Pancreas (tissue), 10 donors: ENCODE data around the gene PRELP. TPM values are rescaled to one million over a fixed set of nuclear protein-coding genes. Genes with fewer than 3 reads are reported as not detected.
A peak's percentile ranks its signal among the peaks of the same experiment; 100 is the strongest.
"Not testable (repeated sequence)": the region's sequence is repeated elsewhere in the genome, so short reads cannot be mapped to it uniquely, and the experiment has no call there.

Source experiments
- ATAC-seq, 4 donors: fragments of 200-7000 bp; cut with Tn5 transposase; one replicate each; pipeline versions ENCODE4 v1.8.0 to v1.9.1; 2020; ENCODE audit warnings: mild to moderate bottlenecking in 4 of 4, moderate library complexity in 4 of 4
- DNase-seq, 6 donors: peaks; one replicate each; pipeline ENCODE4 v3.0.0-alpha.2; 2020
- FAIRE-seq: peaks from 2 replicates; lab custom pipeline; 2012; peaks lifted over from hg19 to GRCh38; lab: Jason Lieb, UNC
- H3K27ac ChIP-seq, 4 donors: fragments of 200-600 bp; sonication (generic); 1 replicate in 3 of 4; 2 replicates in 1 of 4; pipeline versions ENCODE4 v1.5.0 to v1.8.0; 2020
- H3K27me3 ChIP-seq, 4 donors: fragments of 200-600 bp; one replicate each; pipeline ENCODE4 v1.8.0; 2021
- H3K36me3 ChIP-seq, 3 donors: fragments of 200-600 bp; sonication (generic) in 1 of 3; one replicate each; pipeline versions ENCODE4 v1.5.0 to v1.8.0; 2020 to 2021
- H3K4me1 ChIP-seq, 3 donors: fragments of 200-600 bp; one replicate each; pipeline ENCODE4 v1.8.0; 2021
- H3K4me3 ChIP-seq, 4 donors: fragments of 200-600 bp; sonication (generic) in 2 of 4; one replicate each; pipeline versions ENCODE4 v1.5.0 to v1.8.0; 2020 to 2021
- H3K9me3 ChIP-seq, 4 donors: fragments of 200-600 bp; one replicate each; pipeline ENCODE4 v1.8.0; 2021
- CTCF ChIP-seq, 4 donors: fragments of 200-600 bp; sonication (generic) in 3 of 4; IDR thresholded peaks; one replicate each; pipeline versions ENCODE4 v1.5.0 to v1.8.0; 2021; ENCODE audit warnings: antibody characterized with exemption in 4 of 4
- WGBS, 2 donors: extraction: QIAGEN DNeasy Blood & Tissue Kit; methylation state at CpG; one replicate each; pipeline ENCODE4 v1.1.7; 2013; 5-methylcytosine and 5-hydroxymethylcytosine counted together
- intact Hi-C, 3 donors: fragments of 100-400 bp; cut with DNase I; formaldehyde crosslinking; loops; one replicate each; pipeline versions ENCODE4 v1.11.1 to v1.14.2; 2022
- polyA plus RNA-seq, 2 donors: library from polyadenylated mRNA; stranded (reverse); fragments of 200-250 nt; gene quantifications; one replicate each; pipeline ENCODE4 v1.2.3, GENCODE V29; 2013
- total RNA-seq, 6 donors: library from RNA; stranded (reverse); fragmentation: NEBNext Ultra II Directional in 4 of 6; extraction: Animal tissue kit (Norgen Biotek cat#: 25700) in 4 of 6; gene quantifications; one replicate each; pipeline versions ENCODE4 v1.2.1 to v1.2.4, GENCODE V29; 2021 to 2023
- donor health status: healthy with polysubstance abuse.
- donor health status: DM: no; HTN: no; CAD: no; lungs with moderate emphysema.
- donor health status: DM: no; HTN: no; CAD: no.
- donor health status: control.
- donor health status: control.
- donor health status: Bipolar disorder and iron deficiency.
- donor health status: DM: yes; HTN: yes; CAD: no.
- donor health status: DM: no; HTN: no; CAD: no.
- donor health status: DM: no; HTN: no; CAD: no.
- donor health status: DM: yes; HTN: yes; CAD: no.

PRELP gene
- total and polyA plus RNA-seq, 8 donors, result 1.2 to 6.6 (median 3.0) TPM

GRCh38 chr1:203463469-203464062 is 12.0 kb upstream of the PRELP start:
- no peak overlapping the region for H3K4me3 ChIP-seq
- H3K27me3 ChIP-seq, result no peaks in the 10 kb centered on the region
- no peak for FAIRE-seq
- no peak for TF ChIP-seq CTCF (IDR thresholded peaks at IDR 0.05)
- no peak for ATAC-seq
- no peaks in the 10 kb centered on the region for H3K9me3 ChIP-seq
- no peaks in the 10 kb centered on the region for H3K36me3 ChIP-seq
- DNase-seq, result no peak
- intact Hi-C loops, result no loop called here
- H3K27ac ChIP-seq, result no peak overlapping the region
- H3K4me1 ChIP-seq, result no peaks in the 10 kb centered on the region
- WGBS, 2 donors, result 65 to 70% methylated on average over 7 of the region's 7 CpGs

- TF ChIP-seq CTCF (IDR thresholded peaks at IDR 0.05), result no peak
- WGBS, 2 donors, result 68 to 69% methylated on average over 5 of the region's 5 CpGs
Measured at GRCh38 chr1:203464226-203464625, 11.4 kb upstream of the PRELP start.

GRCh38 chr1:203464743-203465142 is 10.9 kb upstream of the PRELP start:
- no peak for FAIRE-seq
- Histone ChIP-seq H3K4me1 (no peaks in the 10 kb centered on the region), H3K27ac (no peak overlapping the region), H3K27me3 (no peaks in the 10 kb centered on the region), H3K36me3 (no peaks in the 10 kb centered on the region), H3K4me3 (no peak overlapping the region), H3K9me3 (no peaks in the 10 kb centered on the region)
- intact Hi-C loops, result no loop called here
- no peak for DNase-seq
- 96 to 100% methylated on average over 3 of the region's 3 CpGs for WGBS, 2 donors
- no peak for ATAC-seq
- no peak for TF ChIP-seq CTCF (IDR thresholded peaks at IDR 0.05)

More at GRCh38 chr1:203464226-203464625, 11.4 kb upstream of the PRELP start:
- ATAC-seq (peak in 1 of 4 donors; percentile 23), DNase-seq (no peak), FAIRE-seq (no peak)
- no peaks in the 10 kb centered on the region for H3K9me3 ChIP-seq
- H3K27me3 ChIP-seq, result no peaks in the 10 kb centered on the region
- H3K27ac ChIP-seq, result no peak overlapping the region
- H3K36me3 ChIP-seq, result no peaks in the 10 kb centered on the region
- H3K4me3 ChIP-seq, result no peak overlapping the region
- H3K4me1 ChIP-seq, result no peaks in the 10 kb centered on the region
- intact Hi-C loops, result no loop called here

- Histone ChIP-seq H3K4me3 (no peak overlapping the region), H3K27ac (no peak overlapping the region), H3K36me3 (no peaks in the 10 kb centered on the region), H3K27me3 (no peaks in the 10 kb centered on the region), H3K9me3 (no peaks in the 10 kb centered on the region), H3K4me1 (no peaks in the 10 kb centered on the region)
- DNase-seq, result no peak
- no peak for FAIRE-seq
- TF ChIP-seq CTCF (IDR thresholded peaks at IDR 0.05), result no peak
- WGBS, 2 donors, result 84 to 91% methylated on average over 11 of the region's 11 CpGs
- intact Hi-C loops, result no loop called here
- no peak for ATAC-seq
Measured at GRCh38 chr1:203465146-203465798, 10.3 kb upstream of the PRELP start.

GRCh38 chr1:203465948-203466347 is 9.7 kb upstream of the PRELP start:
- TF ChIP-seq CTCF (IDR thresholded peaks at IDR 0.05), result no peak
- Histone ChIP-seq H3K27me3 (no peaks in the 10 kb centered on the region), H3K9me3 (no peaks in the 10 kb centered on the region), H3K4me3 (no peak overlapping the region), H3K27ac (no peak overlapping the region), H3K4me1 (no peaks in the 10 kb centered on the region), H3K36me3 (no peaks in the 10 kb centered on the region)
- DNase-seq, result no peak
- intact Hi-C loops, result no loop called here
- ATAC-seq, result peak in 3 of 4 donors; percentile 40 to 55 (median 53)
- WGBS, 2 donors, result 28 to 32% methylated on average over 7 of the region's 7 CpGs
- FAIRE-seq, result no peak

- H3K36me3 ChIP-seq, H3K4me1 ChIP-seq, H3K9me3 ChIP-seq, H3K27me3 ChIP-seq, intact Hi-C loops, H3K27ac ChIP-seq, DNase-seq, H3K4me3 ChIP-seq, ATAC-seq, FAIRE-seq: not testable (repeated sequence)
- 87 to 90% methylated on average over 13 of the region's 13 CpGs for WGBS, 2 donors
Measured at GRCh38 chr1:203466906-203467549, 8.6 kb upstream of the PRELP start.
